Effector memory CD4-positive, alpha-beta T cell (primary cell): Measurements from ENCODE around the gene LARGE1.

Experiments
- DNase-seq, 3 donors: peaks; one replicate each; pipeline ENCODE4 v3.0.0-alpha.2; 2020
- H3K27ac ChIP-seq: 2 replicates; pipeline ENCODE4 v1.7.0; 2013; ENCODE audit warnings: mild to moderate bottlenecking, low read length, moderate library complexity; ENCODE audit not compliant: insufficient read depth, poor library complexity, severe bottlenecking
- H3K27me3 ChIP-seq: replicated peaks from 2 replicates; pipeline ENCODE4 v1.7.0; 2013; ENCODE audit warnings: mild to moderate bottlenecking, low read length; ENCODE audit not compliant: insufficient read depth, control insufficient read depth, poor library complexity, severe bottlenecking
- H3K36me3 ChIP-seq: 2 replicates; pipeline ENCODE4 v1.7.0; 2013; ENCODE audit warnings: mild to moderate bottlenecking, low read length, moderate library complexity; ENCODE audit not compliant: control insufficient read depth, insufficient read depth
- H3K4me1 ChIP-seq: 2 replicates; pipeline ENCODE4 v1.7.0; 2013; ENCODE audit warnings: low read length, mild to moderate bottlenecking; ENCODE audit not compliant: control insufficient read depth, insufficient read depth, poor library complexity, severe bottlenecking
- H3K4me3 ChIP-seq: 2 replicates; pipeline ENCODE4 v1.7.0; 2013; ENCODE audit warnings: low read length, low read depth, mild to moderate bottlenecking; ENCODE audit not compliant: insufficient read depth, poor library complexity, severe bottlenecking
- H3K9me3 ChIP-seq: 2 replicates; pipeline ENCODE4 v1.7.0; 2013; ENCODE audit warnings: mild to moderate bottlenecking, low read length, moderate library complexity; ENCODE audit not compliant: control insufficient read depth

The LARGE1 gene

DNA sequence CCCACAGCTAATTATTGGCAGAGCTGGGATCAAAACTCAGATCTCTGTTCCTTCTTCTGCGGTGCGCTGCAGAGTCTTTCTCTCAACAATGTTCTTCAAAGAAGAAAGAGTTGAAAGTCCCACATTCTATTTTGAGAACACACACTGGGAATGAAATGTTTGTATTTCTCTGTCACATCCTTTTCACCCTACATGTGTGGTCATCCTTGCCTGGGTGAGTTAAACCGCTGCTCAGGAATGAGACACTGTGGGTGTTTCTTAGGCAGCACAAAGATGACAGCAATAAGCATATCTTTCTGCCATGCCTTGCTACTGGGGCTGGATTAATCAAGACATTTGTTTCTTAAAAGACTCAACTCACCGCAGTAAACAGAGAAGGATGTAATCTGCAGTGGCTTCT is 222.6 kb downstream of the LARGE1 start:
- H3K9me3 ChIP-seq = no peaks in the 10 kb centered on the region
- H3K27ac ChIP-seq = no peak overlapping the region
- H3K36me3 ChIP-seq = no peaks in the 10 kb centered on the region
- DNase-seq = no peak
- no peaks in the 10 kb centered on the region for H3K4me1 ChIP-seq
- H3K4me3 ChIP-seq = no peak overlapping the region
- H3K27me3 ChIP-seq = no peaks in the 10 kb centered on the region

DNA sequence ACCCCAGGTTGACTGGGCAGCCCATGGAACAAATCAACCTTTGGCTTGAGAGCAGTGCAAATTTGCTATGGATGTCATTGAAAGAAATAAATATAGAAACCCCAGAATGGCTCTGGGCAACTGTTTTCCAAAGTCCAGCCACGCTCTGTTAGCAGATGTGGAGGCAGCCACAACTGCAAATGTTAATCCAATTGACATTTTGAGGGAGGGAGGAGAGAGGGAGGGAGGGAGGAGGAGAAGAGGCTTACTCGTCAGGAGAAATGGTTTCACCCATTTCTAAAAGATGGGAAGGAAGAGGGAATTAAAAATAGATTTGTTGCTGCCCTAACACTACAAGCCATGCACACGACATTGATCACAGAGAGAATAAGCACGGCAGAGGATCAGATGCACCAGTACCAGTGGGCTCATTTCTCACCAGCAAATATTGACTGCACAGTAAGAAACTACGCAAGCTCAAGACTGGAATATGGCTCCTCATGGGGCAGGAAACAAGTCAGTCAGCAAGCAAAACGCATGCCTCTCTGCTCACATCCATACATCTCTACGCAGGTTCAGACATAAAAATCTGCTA is 229.1 kb downstream of the LARGE1 start:
- Histone ChIP-seq H3K9me3 (no peaks in the 10 kb centered on the region), H3K27ac (no peak overlapping the region), H3K4me3 (no peak overlapping the region), H3K4me1 (no peaks in the 10 kb centered on the region), H3K36me3 (no peaks in the 10 kb centered on the region), H3K27me3 (no peaks in the 10 kb centered on the region)
- DNase-seq = no peak

DNA sequence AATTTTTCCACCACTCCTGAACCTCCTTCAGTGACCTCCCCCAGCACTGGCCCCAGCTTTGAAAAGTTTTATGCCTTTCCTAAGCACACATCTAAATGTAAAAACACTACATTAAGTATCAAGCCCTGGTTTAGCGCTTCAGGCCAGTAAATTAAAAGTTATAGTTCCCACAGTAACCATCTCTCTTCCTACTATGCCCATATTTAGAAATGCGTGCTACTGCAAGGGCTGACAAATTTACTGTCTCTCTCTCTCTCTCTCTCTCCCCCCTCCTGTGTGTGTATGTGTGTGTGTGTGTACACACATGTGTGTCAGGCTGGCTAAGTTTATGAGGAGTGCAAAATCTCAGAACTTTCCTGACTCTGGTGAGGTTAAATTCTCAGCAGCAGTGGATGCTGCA is 231.4 kb downstream of the LARGE1 start:
- no peaks in the 10 kb centered on the region for H3K27me3 ChIP-seq
- no peak overlapping the region for H3K27ac ChIP-seq
- H3K4me3 ChIP-seq = no peak overlapping the region
- no peaks in the 10 kb centered on the region for H3K36me3 ChIP-seq
- H3K9me3 ChIP-seq = no peaks in the 10 kb centered on the region
- no peak for DNase-seq
- H3K4me1 ChIP-seq = no peaks in the 10 kb centered on the region

DNA sequence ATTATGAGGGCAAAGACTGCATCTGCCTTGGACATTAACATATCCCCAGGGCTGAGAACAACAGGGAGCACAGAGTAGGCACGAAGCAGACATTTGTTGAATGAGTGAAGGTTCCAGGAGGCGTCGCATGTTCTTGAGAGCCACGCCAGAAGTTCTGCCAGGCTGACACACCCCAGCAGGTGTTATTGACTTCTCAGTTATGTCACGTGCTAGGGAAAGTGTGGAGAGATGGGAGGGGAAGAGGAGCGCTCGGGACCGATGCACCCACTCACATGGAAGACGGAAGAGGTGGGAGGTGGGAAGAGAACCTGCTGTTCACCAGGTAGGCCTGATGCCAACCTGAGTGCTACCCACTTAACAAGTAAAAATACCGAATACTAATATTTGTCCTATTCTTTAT is 232.8 kb downstream of the LARGE1 start:
- no peaks in the 10 kb centered on the region for H3K36me3 ChIP-seq
- H3K9me3 ChIP-seq = no peaks in the 10 kb centered on the region

GRCh38 chr22:33684087-33684486 is 236.2 kb downstream of the LARGE1 start:
- Histone ChIP-seq H3K9me3 (no peaks in the 10 kb centered on the region), H3K27me3 (no peaks in the 10 kb centered on the region), H3K36me3 (no peaks in the 10 kb centered on the region), H3K4me1 (no peaks in the 10 kb centered on the region), H3K27ac (no peak overlapping the region), H3K4me3 (no peak overlapping the region)
- no peak for DNase-seq

More for the DNA sequence above, 232.8 kb downstream of the LARGE1 start:
- Histone ChIP-seq H3K27me3 (no peaks in the 10 kb centered on the region), H3K4me3 (no peak overlapping the region), H3K27ac (no peak overlapping the region), H3K4me1 (no peaks in the 10 kb centered on the region)
- DNase-seq = no peak

DNA sequence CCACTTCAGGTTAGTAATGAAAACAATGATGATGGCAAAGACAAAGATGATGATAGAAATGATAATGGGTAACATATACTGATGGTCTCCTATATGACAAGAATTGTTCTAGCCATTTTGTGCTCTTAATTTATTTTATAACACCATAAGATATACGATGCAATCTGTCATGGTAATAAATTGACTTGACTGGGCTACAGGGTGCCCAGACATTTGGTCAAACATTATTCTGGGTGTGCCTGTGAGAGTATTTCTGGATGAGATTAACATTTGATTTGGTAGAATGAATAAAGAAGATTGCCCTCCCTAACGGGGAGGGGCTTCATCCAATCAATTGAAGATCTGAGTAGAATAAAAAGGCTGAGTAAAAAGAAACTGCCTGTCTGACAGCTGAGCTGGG is 237.3 kb downstream of the LARGE1 start:
- H3K4me1 ChIP-seq = no peaks in the 10 kb centered on the region
- H3K36me3 ChIP-seq = no peaks in the 10 kb centered on the region
- H3K9me3 ChIP-seq = no peaks in the 10 kb centered on the region
- no peak overlapping the region for H3K4me3 ChIP-seq
- no peak for DNase-seq
- no peak overlapping the region for H3K27ac ChIP-seq
- H3K27me3 ChIP-seq = no peaks in the 10 kb centered on the region

GRCh38 chr22:33680632-33681031 is 239.6 kb downstream of the LARGE1 start:
- DNase-seq = no peak
- Histone ChIP-seq H3K36me3 (no peaks in the 10 kb centered on the region), H3K4me3 (no peak overlapping the region), H3K27me3 (no peaks in the 10 kb centered on the region), H3K9me3 (no peaks in the 10 kb centered on the region), H3K4me1 (no peaks in the 10 kb centered on the region), H3K27ac (no peak overlapping the region)

GRCh38 chr22:33678523-33678922 is 241.8 kb downstream of the LARGE1 start:
- DNase-seq = no peak
- H3K4me1 ChIP-seq = no peaks in the 10 kb centered on the region
- no peak overlapping the region for H3K4me3 ChIP-seq
- no peak overlapping the region for H3K27ac ChIP-seq
- no peaks in the 10 kb centered on the region for H3K36me3 ChIP-seq
- H3K9me3 ChIP-seq = no peaks in the 10 kb centered on the region
- no peaks in the 10 kb centered on the region for H3K27me3 ChIP-seq

GRCh38 chr22:33677536-33677935 is 242.7 kb downstream of the LARGE1 start:
- DNase-seq = no peak
- no peaks in the 10 kb centered on the region for H3K36me3 ChIP-seq

DNA sequence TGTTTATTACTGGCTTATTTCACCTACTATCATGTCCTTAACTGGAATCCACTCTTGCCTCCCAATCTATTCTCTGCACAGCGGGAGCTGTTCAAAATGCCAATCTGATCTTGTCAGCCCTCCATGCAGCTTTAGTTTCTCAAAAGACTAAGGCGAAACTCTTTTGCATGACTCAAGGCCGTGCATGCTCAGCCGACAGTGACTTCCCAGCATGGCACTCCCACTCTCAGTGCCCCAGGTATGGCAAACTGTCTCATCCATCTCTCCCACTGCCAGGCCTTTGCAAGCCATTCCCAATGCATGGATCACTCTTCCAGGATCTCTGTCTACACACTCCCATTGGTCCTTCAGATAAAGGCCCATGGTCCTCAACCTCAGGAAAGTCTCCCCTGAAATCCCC is 245.9 kb downstream of the LARGE1 start:
- no peak overlapping the region for H3K27ac ChIP-seq

More at GRCh38 chr22:33677536-33677935, 242.7 kb downstream of the LARGE1 start:
- H3K4me3 ChIP-seq = no peak overlapping the region
- H3K27me3 ChIP-seq = no peaks in the 10 kb centered on the region
- H3K4me1 ChIP-seq = no peaks in the 10 kb centered on the region
- no peaks in the 10 kb centered on the region for H3K9me3 ChIP-seq
- H3K27ac ChIP-seq = no peak overlapping the region

More for the DNA sequence above, 245.9 kb downstream of the LARGE1 start:
- H3K4me1 ChIP-seq = no peaks in the 10 kb centered on the region
- no peak overlapping the region for H3K4me3 ChIP-seq
- no peaks in the 10 kb centered on the region for H3K36me3 ChIP-seq
- no peak for DNase-seq
- no peaks in the 10 kb centered on the region for H3K9me3 ChIP-seq
- H3K27me3 ChIP-seq = no peaks in the 10 kb centered on the region
